CD14-positive monocyte (primary cell): ENCODE data around the gene PDE4B. TPM values are rescaled to one million over a fixed set of nuclear protein-coding genes. Genes with fewer than 3 reads are reported as not detected.

Source experiments
- DNase-seq, 3 donors: peaks; one replicate each; pipeline ENCODE4 v3.0.0-alpha.2; 2011 to 2022
- H2AFZ ChIP-seq: 2 replicates; pipeline ENCODE4 v1.6.0; 2012; ENCODE audit warnings: mild to moderate bottlenecking, low read depth, low read length, inconsistent platforms; ENCODE audit not compliant: insufficient read depth, poor library complexity, severe bottlenecking
- H3K27ac ChIP-seq, 2 donors: 1 replicate in 1 of 2; 2 replicates in 1 of 2; pipeline ENCODE4 v1.5.1; 2012 to 2013; ENCODE audit warnings: low read length in 2 of 2, control low read depth in 1 of 2, inconsistent platforms in 1 of 2, low read depth in 1 of 2, mild to moderate bottlenecking in 1 of 2
- H3K27me3 ChIP-seq, 2 donors: one replicate each; pipeline versions ENCODE4 v1.6.0 to v1.6.1; 2011 to 2013; ENCODE audit warnings: low read length in 2 of 2; ENCODE audit not compliant: control insufficient read depth in 2 of 2, insufficient read depth in 2 of 2
- H3K36me3 ChIP-seq, 2 donors: replicated peaks in 1 of 2; 1 replicate in 1 of 2; 2 replicates in 1 of 2; pipeline versions ENCODE4 v1.5.1 to v1.6.1; 2012 to 2013; ENCODE audit warnings: low read length in 2 of 2, control low read depth in 1 of 2, inconsistent platforms in 1 of 2, mild to moderate bottlenecking in 1 of 2; ENCODE audit not compliant: insufficient read depth in 2 of 2, control insufficient read depth in 1 of 2
- H3K4me1 ChIP-seq, 2 donors: 1 replicate in 1 of 2; 2 replicates in 1 of 2; pipeline versions ENCODE4 v1.5.1 to v1.6.1; 2012 to 2013; ENCODE audit warnings: low read length in 2 of 2, control low read depth in 1 of 2, inconsistent platforms in 1 of 2, mild to moderate bottlenecking in 1 of 2, moderate library complexity in 1 of 2; ENCODE audit not compliant: insufficient read depth in 2 of 2, control insufficient read depth in 1 of 2
- H3K4me2 ChIP-seq: replicated peaks from 2 replicates; pipeline ENCODE3; 2012; ENCODE audit warnings: low read length, moderate library complexity, mild to moderate bottlenecking; ENCODE audit not compliant: poor library complexity, severe bottlenecking; ENCODE audit errors: extremely low read depth
- H3K4me3 ChIP-seq, 3 experiments: fragments of 200-600 bp in 1 of 3; sonication (generic) in 1 of 3; replicated peaks in 1 of 3; 1 replicate in 2 of 3; 2 replicates in 1 of 3; pipeline ENCODE4 v1.5.1; 2011 to 2013; ENCODE audit warnings: low read length in 3 of 3, mild to moderate bottlenecking in 3 of 3, control low read depth in 2 of 3, low read depth in 2 of 3, inconsistent platforms in 1 of 3, moderate library complexity in 1 of 3
- H3K79me2 ChIP-seq: 2 replicates; pipeline ENCODE4 v1.6.0; 2012; ENCODE audit warnings: mild to moderate bottlenecking, control low read depth, inconsistent platforms, low read length, moderate library complexity; ENCODE audit not compliant: insufficient read depth
- H3K9ac ChIP-seq: 2 replicates; pipeline ENCODE4 v1.6.0; 2017; ENCODE audit warnings: low read length, mild to moderate bottlenecking; ENCODE audit not compliant: insufficient read depth, poor library complexity, severe bottlenecking
- H3K9me3 ChIP-seq, 2 donors: replicated peaks in 1 of 2; 1 replicate in 1 of 2; 2 replicates in 1 of 2; pipeline versions ENCODE4 v1.5.1 to v1.6.1; 2012 to 2013; ENCODE audit warnings: low read length in 2 of 2, control low read depth in 1 of 2; ENCODE audit not compliant: control insufficient read depth in 1 of 2, insufficient read depth in 1 of 2
- H4K20me1 ChIP-seq: 2 replicates; pipeline ENCODE4 v1.6.0; 2012; ENCODE audit warnings: mild to moderate bottlenecking, low read length, control low read depth, moderate library complexity; ENCODE audit not compliant: insufficient read depth
- H3K27ac Mint-ChIP-seq, 7 donors: one replicate each; pipeline ENCODE4 v1.8.0; 2020; ENCODE audit warnings: mild to moderate bottlenecking in 7 of 7, mixed read lengths in 7 of 7, moderate library complexity in 6 of 7, inconsistent platforms in 2 of 7
- H3K27me3 Mint-ChIP-seq, 3 donors: one replicate each; pipeline ENCODE4 v1.8.0; 2021 to 2022; ENCODE audit warnings: low read depth in 3 of 3, mild to moderate bottlenecking in 3 of 3, mixed read lengths in 3 of 3, moderate library complexity in 3 of 3, inconsistent platforms in 1 of 3
- H3K36me3 Mint-ChIP-seq, 2 donors: one replicate each; pipeline ENCODE4 v1.8.0; 2020; ENCODE audit warnings: mixed read lengths in 2 of 2, inconsistent platforms in 1 of 2, mild to moderate bottlenecking in 1 of 2
- H3K4me1 Mint-ChIP-seq: one replicate; pipeline ENCODE4 v1.8.0; 2020; ENCODE audit warnings: mild to moderate bottlenecking, mixed read lengths
- H3K4me3 Mint-ChIP-seq, 2 donors: one replicate each; pipeline ENCODE4 v1.8.0; 2020; ENCODE audit warnings: mild to moderate bottlenecking in 2 of 2, mixed read lengths in 2 of 2, moderate library complexity in 1 of 2
- H3K9me3 Mint-ChIP-seq, 7 donors: one replicate each; pipeline ENCODE4 v1.8.0; 2020 to 2022; ENCODE audit warnings: mixed read lengths in 7 of 7, mild to moderate bottlenecking in 6 of 7, moderate library complexity in 6 of 7, inconsistent platforms in 2 of 7
- CTCF ChIP-seq: fragments of 200-600 bp; IDR thresholded peaks from one replicate; pipeline ENCODE4 v1.8.0; 2022; ENCODE audit warnings: antibody characterized with exemption, mild to moderate bottlenecking
- WGBS: methylation state at CpG from one replicate; pipeline ENCODE4 v1.1.5; 2013; ENCODE audit warnings: missing lambda C conversion rate; ENCODE audit not compliant: insufficient coverage; 5-methylcytosine and 5-hydroxymethylcytosine counted together
- intact Hi-C, 2 donors: fragments of 100-400 bp; cut with micrococcal nuclease; formaldehyde crosslinking; loops; one replicate each; pipeline versions ENCODE4 v1.15.0 to v1.15.1; 2023
- polyA plus RNA-seq, 3 donors: library from polyadenylated mRNA; depleted of rRNA in 1 of 3; unstranded in 2 of 3; stranded (reverse) in 1 of 3; fragments of 300-500 nt in 2 of 3; fragments of >200 nt in 1 of 3; fragmentation: Illumina TruSeq in 2 of 3; gene quantifications; 1 replicate in 2 of 3; 2 replicates in 1 of 3; pipeline ENCODE4 v1.2.3, GENCODE V29; 2012 to 2021

Gene PDE4B
- polyA plus RNA-seq, 3 donors: 17.2 to 52.8 (median 25.2) TPM

- intact Hi-C loops: no loop called here
- H3K9me3 Mint-ChIP-seq: peaks cover 0 to 2% (median 0%) of the 10 kb centered on the region in 7 donors
Observed at GRCh38 chr1:66137235-66137634, 344.5 kb downstream of the PDE4B start.

GRCh38 chr1:66138613-66139012 is 345.9 kb downstream of the PDE4B start:
- Histone ChIP-seq H3K9me3 (no peaks in the 10 kb centered on the region), H3K79me2 (no peaks in the 10 kb centered on the region), H3K4me2 (no peak overlapping the region), H3K36me3 (no peaks in the 10 kb centered on the region), H3K4me3 (no peak overlapping the region), H3K4me1 (no peaks in the 10 kb centered on the region), H2AFZ (no peak overlapping the region), H4K20me1 (no peaks in the 10 kb centered on the region), H3K27me3 (no peaks in the 10 kb centered on the region), H3K9ac (no peak overlapping the region), H3K27ac (no peak overlapping the region)
- H3K27me3 Mint-ChIP-seq: no peaks in the 10 kb centered on the region
- DNase-seq: no peak
- no peak for TF ChIP-seq CTCF
- peaks cover 0 to 2% (median 0%) of the 10 kb centered on the region in 7 donors for H3K9me3 Mint-ChIP-seq
- H3K4me1 Mint-ChIP-seq: no peaks in the 10 kb centered on the region
- no peak overlapping the region for H3K4me3 Mint-ChIP-seq
- H3K36me3 Mint-ChIP-seq: no peaks in the 10 kb centered on the region
- intact Hi-C loops: no loop called here
- no peak overlapping the region for H3K27ac Mint-ChIP-seq

More at GRCh38 chr1:66137235-66137634, 344.5 kb downstream of the PDE4B start:
- WGBS: 6% methylated on average over 2 of the region's 2 CpGs
- Histone ChIP-seq H3K4me2 (no peak overlapping the region), H3K79me2 (no peaks in the 10 kb centered on the region), H3K9ac (no peak overlapping the region), H3K9me3 (no peaks in the 10 kb centered on the region), H3K27ac (no peak overlapping the region), H4K20me1 (no peaks in the 10 kb centered on the region), H2AFZ (no peak overlapping the region), H3K36me3 (no peaks in the 10 kb centered on the region), H3K4me1 (no peaks in the 10 kb centered on the region), H3K27me3 (no peaks in the 10 kb centered on the region), H3K4me3 (no peak overlapping the region)
- H3K4me3 Mint-ChIP-seq: no peak overlapping the region
- H3K27me3 Mint-ChIP-seq: no peaks in the 10 kb centered on the region
- H3K4me1 Mint-ChIP-seq: no peaks in the 10 kb centered on the region
- H3K36me3 Mint-ChIP-seq: no peaks in the 10 kb centered on the region
- TF ChIP-seq CTCF: no peak
- H3K27ac Mint-ChIP-seq: no peak overlapping the region
- DNase-seq: no peak
